Right lobe of liver (tissue), 4 donors: ENCODE data around the gene AVPR1B.

ENCODE experiments used
- CTCF ChIP-seq, 4 donors: fragments of 200-600 bp in 3 of 4; fragments of 450-650 bp in 1 of 4; IDR thresholded peaks; one replicate each; pipeline versions ENCODE4 v1.5.1 to v1.8.0; 2016 to 2022; ENCODE audit warnings: antibody characterized with exemption in 4 of 4, mild to moderate bottlenecking in 2 of 4
- POLR2A ChIP-seq: fragments of 450-650 bp; IDR thresholded peaks from one replicate; pipeline ENCODE4 v1.6.1; 2017; ENCODE audit warnings: antibody characterized with exemption, mild to moderate bottlenecking
- donor health status: DM: no; HTN: no; CAD: no.
- donor health status: DM: no; HTN: no; CAD: no.
- donor health status: DM: no; HTN: yes; CAD: no.

- no peak for TF ChIP-seq CTCF (IDR thresholded peaks at IDR 0.05)
- TF ChIP-seq POLR2A: no peak
Measured at GRCh38 chr1:206122686-206123085, 5.5 kb upstream of the AVPR1B start.
